ENCODE data around the gene KIF24. TPM values are rescaled to one million over a fixed set of nuclear protein-coding genes. Genes with fewer than 3 reads are reported as not detected.

The KIF24 gene
- 2.2 and 5.2 TPM in 2 replicates for total RNA-seq

- TF ChIP-seq CTCF (conservative IDR thresholded peaks at IDR 0.05; ENCODE audit: low read depth, low read length): no peak
- H3K4me3 ChIP-seq (ENCODE audit: low read depth, low read length): peak within 1 kb of the TSS; percentile 86
Observed at GRCh38 chr9:34328987-34329832, at the start of gene KIF24, which contains the start of gene NUDT2. TSS of gene KIF24 (minus strand) at chr9:34329268. CDS start at chr9:34311346, 17,922 bp downstream. TSS of gene NUDT2 (plus strand) at chr9:34329569. CDS start at chr9:34339040, 9,471 bp downstream.

GRCh38 chr9:34378376-34379060 is 49.5 kb upstream of the KIF24 start:
- H3K4me3 ChIP-seq (ENCODE audit: low read depth, low read length): no peak overlapping the region
- TF ChIP-seq CTCF (conservative IDR thresholded peaks at IDR 0.05; ENCODE audit: low read depth, low read length): no peak
- no peak for DNase-seq (ENCODE audit: low read depth)

More at GRCh38 chr9:34328987-34329832, at the start of gene KIF24, which contains the start of gene NUDT2:
- peak; percentile 99 for DNase-seq (ENCODE audit: low read depth)

GRCh38 chr9:34377404-34377746 is 48.3 kb upstream of the KIF24 start:
- TF ChIP-seq CTCF (conservative IDR thresholded peaks at IDR 0.05; ENCODE audit: low read depth, low read length): no peak
- DNase-seq (ENCODE audit: low read depth): no peak
- H3K4me3 ChIP-seq (ENCODE audit: low read depth, low read length): peak overlapping the region; percentile 66

GRCh38 chr9:34376596-34377403 is 47.7 kb upstream of the KIF24 start, which contains the start of gene MYORG:
TSS of gene MYORG (minus strand) at chr9:34376898. CDS start at chr9:34372943, 3,955 bp downstream.
- no peak for TF ChIP-seq CTCF (conservative IDR thresholded peaks at IDR 0.05; ENCODE audit: low read depth, low read length)
- H3K4me3 ChIP-seq (ENCODE audit: low read depth, low read length): peak within 1 kb of the TSS; percentile 66
- peak; percentile 32 for DNase-seq (ENCODE audit: low read depth)

- DNase-seq (ENCODE audit: low read depth): no peak
- TF ChIP-seq CTCF (conservative IDR thresholded peaks at IDR 0.05; ENCODE audit: low read depth, low read length): peak; percentile 42
- peak overlapping the region; percentile 66 for H3K4me3 ChIP-seq (ENCODE audit: low read depth, low read length)
Observed at GRCh38 chr9:34375901-34376595, 47.0 kb upstream of the KIF24 start.

All from epithelial cell of proximal tubule (primary cell).